ENCODE data around the gene LRRK1.

Gene LRRK1

GRCh38 chr15:100918690-100919480, at the start of gene LRRK1:
Gene LRRK1, plus strand, starts transcription at chr15:100919357. Its CDS starts 5,276 bp downstream, at chr15:100924633.
- peak within 1 kb of the TSS; percentile 83 for H3K27ac ChIP-seq
- TF ChIP-seq CTCF (conservative IDR thresholded peaks at IDR 0.05) = no peak

GRCh38 chr15:100873029-100873677, 46.0 kb upstream of the LRRK1 start:
- no peak overlapping the region for H3K27ac ChIP-seq
- peak; percentile 98 for TF ChIP-seq CTCF (conservative IDR thresholded peaks at IDR 0.05)

- TF ChIP-seq CTCF (conservative IDR thresholded peaks at IDR 0.05) = no peak
Measured at GRCh38 chr15:100875495-100875894, 43.7 kb upstream of the LRRK1 start.

GRCh38 chr15:100875976-100876375, 43.2 kb upstream of the LRRK1 start:
- TF ChIP-seq CTCF (conservative IDR thresholded peaks at IDR 0.05) = no peak
- H3K27ac ChIP-seq = no peak overlapping the region

More at GRCh38 chr15:100875495-100875894, 43.7 kb upstream of the LRRK1 start:
- H3K27ac ChIP-seq = no peak overlapping the region

- no peak overlapping the region for H3K27ac ChIP-seq
- TF ChIP-seq CTCF (conservative IDR thresholded peaks at IDR 0.05) = no peak
Measured at GRCh38 chr15:100877551-100877950, 41.6 kb upstream of the LRRK1 start.

- no peak overlapping the region for H3K27ac ChIP-seq
- no peak for TF ChIP-seq CTCF (conservative IDR thresholded peaks at IDR 0.05)
Measured at GRCh38 chr15:100878130-100878529, 41.0 kb upstream of the LRRK1 start.

GRCh38 chr15:100878648-100879047, 40.5 kb upstream of the LRRK1 start:
- no peak for TF ChIP-seq CTCF (conservative IDR thresholded peaks at IDR 0.05)
- peak overlapping the region; percentile 84 for H3K27ac ChIP-seq

All from VCaP (cell line).